H1 (cell line): ENCODE results near the gene FRY. TPM values are rescaled to one million over a fixed set of nuclear protein-coding genes. Genes with fewer than 3 reads are reported as not detected.

ENCODE experiments used
- CTCF ChIA-PET: fragments of 300-600 bp; sonication (Branson Sonifier 250); formaldehyde crosslinking; loops from one replicate; lab custom pipeline; 2021; ENCODE audit not compliant: partially characterized antibody; lab: Charles Lee
- POLR2A ChIA-PET: fragments of 300-600 bp; sonication (Branson Sonifier 250); formaldehyde crosslinking; loops from one replicate; lab custom pipeline; 2021; ENCODE audit warnings: inconsistent platforms; ENCODE audit not compliant: partially characterized antibody; lab: Charles Lee
- DNase-seq, 2 experiments: peaks; one replicate each; pipeline versions ENCODE4 v3.0.0 to v3.0.0-alpha.2; 2010 to 2022; ENCODE audit warnings: low spot score in 2 of 2, low read depth in 1 of 2, mixed read lengths in 1 of 2
- FAIRE-seq: peaks from 2 replicates; lab custom pipeline; 2011; peaks lifted over from hg19 to GRCh38; lab: Jason Lieb, UNC
- H2AFZ ChIP-seq: 2 replicates; pipeline ENCODE4 v1.8.1; 2012; ENCODE audit warnings: low read length, inconsistent platforms
- H2AK5ac ChIP-seq: 2 replicates; pipeline ENCODE4 v1.6.1; 2013; ENCODE audit warnings: low read depth, low read length
- H2BK120ac ChIP-seq: replicated peaks from 2 replicates; pipeline ENCODE3; 2013; ENCODE audit warnings: low read depth, low read length, inconsistent platforms
- H2BK12ac ChIP-seq: 2 replicates; pipeline ENCODE4 v1.6.1; 2013; ENCODE audit warnings: low read depth, low read length
- H2BK15ac ChIP-seq: 2 replicates; pipeline ENCODE4 v1.6.1; 2013; ENCODE audit warnings: low read length
- H2BK20ac ChIP-seq: 2 replicates; pipeline ENCODE4 v1.6.1; 2013; ENCODE audit warnings: low read length
- H2BK5ac ChIP-seq: 2 replicates; pipeline ENCODE4 v1.6.1; 2013; ENCODE audit warnings: low read depth, low read length
- H3K14ac ChIP-seq: 2 replicates; pipeline ENCODE4 v1.6.1; 2013; ENCODE audit warnings: inconsistent platforms; ENCODE audit not compliant: insufficient read length
- H3K18ac ChIP-seq: 2 replicates; pipeline ENCODE4 v1.6.1; 2013; ENCODE audit warnings: low read length; ENCODE audit errors: extremely low read depth
- H3K23ac ChIP-seq: 2 replicates; pipeline ENCODE4 v1.6.1; 2013; ENCODE audit warnings: inconsistent platforms; ENCODE audit not compliant: insufficient read length
- H3K23me2 ChIP-seq: 2 replicates; pipeline ENCODE4 v1.6.1; 2013; ENCODE audit warnings: low read depth, low read length
- H3K27ac ChIP-seq: 2 replicates; pipeline ENCODE4 v1.6.1; 2011; ENCODE audit warnings: low read depth, low read length, inconsistent platforms
- H3K27me3 ChIP-seq, 4 experiments: replicated peaks in 1 of 4; 1 replicate in 1 of 4; 2 replicates in 3 of 4; pipeline versions ENCODE4 v1.6.1 to v1.8.1; 2011 to 2013; ENCODE audit warnings: low read length in 3 of 4, mild to moderate bottlenecking in 3 of 4, inconsistent platforms in 2 of 4, mixed read lengths in 2 of 4, moderate library complexity in 1 of 4; ENCODE audit not compliant: control insufficient read depth in 3 of 4, insufficient read depth in 3 of 4; ENCODE audit errors: extremely low read depth in 1 of 4
- H3K36me3 ChIP-seq, 4 experiments: 2 replicates each; pipeline versions ENCODE4 v1.6.1 to v1.8.1; 2011 to 2013; ENCODE audit warnings: mild to moderate bottlenecking in 4 of 4, low read length in 3 of 4, moderate library complexity in 2 of 4, control low read depth in 1 of 4, inconsistent platforms in 1 of 4; ENCODE audit not compliant: insufficient read depth in 4 of 4, control insufficient read depth in 2 of 4
- H3K4ac ChIP-seq: replicated peaks from 2 replicates; pipeline ENCODE3; 2013; ENCODE audit warnings: low read length, low read depth, mixed read lengths, inconsistent platforms; ENCODE audit not compliant: insufficient read length
- H3K4me1 ChIP-seq, 4 experiments: replicated peaks in 1 of 4; 1 replicate in 1 of 4; 2 replicates in 3 of 4; pipeline versions ENCODE4 v1.6.1 to v1.8.1; 2011 to 2013; ENCODE audit warnings: low read length in 3 of 4, inconsistent platforms in 2 of 4, mixed read lengths in 1 of 4; ENCODE audit not compliant: insufficient read depth in 4 of 4, control insufficient read depth in 3 of 4
- H3K4me2 ChIP-seq, 2 experiments: 2 replicates each; pipeline versions ENCODE4 v1.6.1 to v1.8.1; 2011 to 2013; ENCODE audit warnings: low read depth in 2 of 2, low read length in 2 of 2, control low read depth in 1 of 2, inconsistent platforms in 1 of 2, mild to moderate bottlenecking in 1 of 2; ENCODE audit not compliant: insufficient read depth in 1 of 2
- H3K4me3 ChIP-seq, 4 experiments: fragments of 200-600, 300-600 bp in 1 of 4; sonication (generic), shearing (Covaris generic), sonication (Bioruptor Twin) in 1 of 4; 2 replicates each; pipeline versions ENCODE4 v1.5.1 to v1.8.1; 2011 to 2016; ENCODE audit warnings: low read length in 4 of 4, low read depth in 3 of 4, control low read depth in 2 of 4, inconsistent platforms in 2 of 4, mild to moderate bottlenecking in 2 of 4, mixed read lengths in 1 of 4, moderate library complexity in 1 of 4; ENCODE audit not compliant: insufficient read depth in 2 of 4; ENCODE audit errors: extremely low read depth in 1 of 4
- H3K56ac ChIP-seq: replicated peaks from 2 replicates; pipeline ENCODE3; 2013; ENCODE audit warnings: low read depth, mild to moderate bottlenecking, mixed read lengths, low read length, inconsistent platforms; ENCODE audit not compliant: insufficient read length
- H3K79me1 ChIP-seq: 2 replicates; pipeline ENCODE4 v1.6.1; 2013; ENCODE audit warnings: low read depth, low read length, control low read depth
- H3K79me2 ChIP-seq, 2 experiments: 2 replicates each; pipeline versions ENCODE4 v1.6.1 to v1.8.1; 2012 to 2013; ENCODE audit warnings: low read length in 2 of 2, mild to moderate bottlenecking in 2 of 2, inconsistent platforms in 1 of 2; ENCODE audit not compliant: insufficient read depth in 2 of 2, control insufficient read depth in 1 of 2
- H3K9ac ChIP-seq, 4 experiments: replicated peaks in 1 of 4; 1 replicate in 1 of 4; 2 replicates in 3 of 4; pipeline versions ENCODE4 v1.6.1 to v1.8.1; 2011 to 2013; ENCODE audit warnings: low read depth in 3 of 4, low read length in 3 of 4, control low read depth in 2 of 4, mild to moderate bottlenecking in 2 of 4, moderate library complexity in 2 of 4, inconsistent platforms in 1 of 4; ENCODE audit errors: extremely low read depth in 1 of 4
- H3K9me3 ChIP-seq, 2 experiments: 2 replicates each; pipeline versions ENCODE4 v1.6.1 to v1.8.1; 2012 to 2013; ENCODE audit warnings: mild to moderate bottlenecking in 2 of 2, moderate library complexity in 2 of 2, control low read depth in 1 of 2, inconsistent platforms in 1 of 2, low read depth in 1 of 2, low read length in 1 of 2, mixed read lengths in 1 of 2; ENCODE audit not compliant: insufficient read depth in 2 of 2
- H4K20me1 ChIP-seq, 2 experiments: replicated peaks in 1 of 2; 2 replicates each; pipeline versions ENCODE3 to v1.8.1; 2011 to 2013; ENCODE audit warnings: inconsistent platforms in 2 of 2, low read length in 2 of 2, mild to moderate bottlenecking in 1 of 2; ENCODE audit not compliant: insufficient read depth in 2 of 2, control insufficient read depth in 1 of 2
- H4K5ac ChIP-seq: 2 replicates; pipeline ENCODE4 v1.6.1; 2013; ENCODE audit warnings: low read length, low read depth, mixed read lengths, inconsistent platforms; ENCODE audit not compliant: insufficient read length
- H4K8ac ChIP-seq: 2 replicates; pipeline ENCODE4 v1.8.0; 2013; ENCODE audit warnings: mild to moderate bottlenecking, moderate library complexity, low read length, inconsistent platforms; ENCODE audit not compliant: insufficient read depth; ENCODE audit errors: extremely low read depth
- H4K91ac ChIP-seq: replicated peaks from 2 replicates; pipeline ENCODE3; 2013; ENCODE audit warnings: low read length, mixed read lengths, inconsistent platforms; ENCODE audit not compliant: insufficient read length
- CBX5 ChIP-seq: fragments of 300-800, 300-1000 bp; sonication (generic); IDR thresholded peaks from 2 replicates; pipeline ENCODE4 v1.7.1; 2016; ENCODE audit warnings: antibody characterized with exemption, low read length, low read depth
- CTBP2 ChIP-seq: IDR thresholded peaks from 2 replicates; pipeline ENCODE4 v1.7.0; 2011; ENCODE audit warnings: borderline replicate concordance, mild to moderate bottlenecking, moderate library complexity, mixed read lengths, low read length; ENCODE audit not compliant: insufficient read depth, insufficient read length
- EP300 ChIP-seq, 2 experiments: IDR thresholded peaks; 1 replicate in 1 of 2; 2 replicates in 1 of 2; pipeline ENCODE4 v1.6.1; 2011 to 2012; ENCODE audit warnings: low read depth in 2 of 2, low read length in 2 of 2, mild to moderate bottlenecking in 2 of 2, borderline replicate concordance in 1 of 2, inconsistent platforms in 1 of 2, moderate library complexity in 1 of 2
- GTF2F1 ChIP-seq: IDR thresholded peaks from 2 replicates; pipeline ENCODE4 v1.6.1; 2012; ENCODE audit warnings: low read depth, low read length, improper control_type of control experiment, borderline replicate concordance
- HDAC2 ChIP-seq, 2 experiments: fragments of 300-600 bp in 1 of 2; sonication (generic) in 1 of 2; IDR thresholded peaks; 2 replicates each; pipeline ENCODE4 v1.6.1; 2011 to 2012; ENCODE audit warnings: low read depth in 2 of 2, low read length in 2 of 2, mild to moderate bottlenecking in 2 of 2, moderate library complexity in 2 of 2, borderline replicate concordance in 1 of 2, inconsistent platforms in 1 of 2
- JUND ChIP-seq: IDR thresholded peaks from 2 replicates; pipeline ENCODE4 v1.6.1; 2011; ENCODE audit warnings: mild to moderate bottlenecking, improper control_type of control experiment, low read length
- KDM1A ChIP-seq: fragments of 200-600, 300-600 bp; sonication (generic); IDR thresholded peaks from 2 replicates; pipeline ENCODE4 v1.7.1; 2016; ENCODE audit warnings: mild to moderate bottlenecking, low read length, borderline replicate concordance
- RFX5 ChIP-seq: IDR thresholded peaks from 2 replicates; pipeline ENCODE4 v1.6.1; 2011; ENCODE audit warnings: low read depth, low read length, improper control_type of control experiment, borderline replicate concordance
- SIX5 ChIP-seq: IDR thresholded peaks from 2 replicates; pipeline ENCODE4 v1.6.1; 2011; ENCODE audit warnings: mild to moderate bottlenecking, low read depth, low read length
- SRF ChIP-seq: IDR thresholded peaks from 2 replicates; pipeline ENCODE4 v1.6.1; 2011; ENCODE audit warnings: mild to moderate bottlenecking, low read depth, low read length, moderate library complexity
- TCF12 ChIP-seq: IDR thresholded peaks from 2 replicates; pipeline ENCODE4 v1.6.1; 2011; ENCODE audit warnings: low read depth, mild to moderate bottlenecking, low read length
- WGBS, 2 experiments: shearing (Covaris generic) in 1 of 2; methylation state at CpG; one replicate each; pipeline versions ENCODE4 v1.1.6 to v1.1.7; 2013 to 2015; ENCODE audit warnings: low lambda C conversion rate in 2 of 2, mixed read lengths in 2 of 2, inconsistent platforms in 1 of 2, low coverage in 1 of 2, missing lambda C conversion rate in 1 of 2; ENCODE audit not compliant: insufficient replicate concordance in 2 of 2, insufficient coverage in 1 of 2, insufficient read length in 1 of 2; ENCODE audit errors: extremely low coverage in 1 of 2, missing lambda C conversion rate in 1 of 2; 5-methylcytosine and 5-hydroxymethylcytosine counted together
- polyA plus RNA-seq, 7 experiments: library from polyadenylated mRNA; depleted of rRNA in 3 of 7; stranded (reverse) in 5 of 7; unstranded in 2 of 7; fragments of >200 nt in 5 of 7; fragments of 200-250 nt in 2 of 7; gene quantifications; 1 replicate in 5 of 7; 2 replicates in 1 of 7; 4 replicates in 1 of 7; pipeline versions ENCODE4 v1.2.1 to v1.2.3, GENCODE V29; 2011 to 2013; ENCODE audit warnings: missing spikeins in 2 of 7, mixed read lengths in 2 of 7
- total RNA-seq: library from RNA; stranded (reverse); fragmentation: NEBNext Ultra II Directional; extraction: Animal tissue kit (Norgen Biotek cat#: 25700); gene quantifications from 2 replicates; pipeline ENCODE4 v1.2.1, GENCODE V29; 2021
- TF ChIP-seq, protein P1 (sequence below): IDR thresholded peaks from 2 replicates; pipeline ENCODE4 v1.6.1; 2011; ENCODE audit warnings: low read depth, mild to moderate bottlenecking, low read length; ENCODE audit not compliant: insufficient read depth

FRY gene
- total and polyA plus RNA-seq, 2 of the 8 experiments (the other 6 are each of a cell fraction or from before 2014, with no cell fraction given) = 4.3 to 9.2 TPM

GRCh38 chr13:32135056-32135390 is 103.4 kb downstream of the FRY start:
- no peak overlapping the region for H3K4me2 ChIP-seq
- H3K9me3 ChIP-seq = no peaks in the 10 kb centered on the region
- H3K27ac ChIP-seq = no peak overlapping the region
- no peak for DNase-seq
- no peak overlapping the region for H3K23ac ChIP-seq
- 89% methylated on average over 4 of the region's 4 CpGs; no CpG with 5 or more reads in 1 of the 2 experiments for WGBS, 2 experiments
- H3K36me3 ChIP-seq = 0 out of 8 replicates have a peak, but pooled peaks cover 0 to 3% (median 0%) of the 10 kb centered on the region in 4 experiments
- H3K14ac ChIP-seq = no peak overlapping the region
- H2BK20ac ChIP-seq = no peak overlapping the region
- H4K5ac ChIP-seq = no peak overlapping the region
- H3K4me3 ChIP-seq = no peak overlapping the region
- CTCF ChIA-PET = no interaction called here
- no peaks in the 10 kb centered on the region for H3K23me2 ChIP-seq
- no peak overlapping the region for H3K4ac ChIP-seq
- H2BK5ac ChIP-seq = no peak overlapping the region
- POLR2A ChIA-PET = no interaction called here
- H3K18ac ChIP-seq = no peak overlapping the region
- no peaks in the 10 kb centered on the region for H4K20me1 ChIP-seq
- TF ChIP-seq TCF12 = no peak
- TF ChIP-seq EP300 (IDR thresholded peaks at IDR 0.05; ENCODE audit: borderline replicate concordance in 1 of 2, low read depth in 2 of 2, low read length in 2 of 2) = no peak
- TF ChIP-seq HDAC2 (IDR thresholded peaks at IDR 0.05; ENCODE audit: borderline replicate concordance in 1 of 2, low read depth in 2 of 2, low read length in 2 of 2) = no peak
- no peak for TF ChIP-seq SRF
- TF ChIP-seq KDM1A = no peak
- no peak for TF ChIP-seq CTBP2
- TF ChIP-seq JUND = no peak
- no peak for TF ChIP-seq SIX5
- TF ChIP-seq CBX5 = no peak
- TF ChIP-seq, protein P1, sequence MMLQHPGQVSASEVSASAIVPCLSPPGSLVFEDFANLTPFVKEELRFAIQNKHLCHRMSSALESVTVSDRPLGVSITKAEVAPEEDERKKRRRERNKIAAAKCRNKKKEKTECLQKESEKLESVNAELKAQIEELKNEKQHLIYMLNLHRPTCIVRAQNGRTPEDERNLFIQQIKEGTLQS = no peak
- no peak for TF ChIP-seq GTF2F1
- no peak for TF ChIP-seq RFX5
- no peak overlapping the region for H2BK12ac ChIP-seq
- H3K27me3 ChIP-seq = no peaks in the 10 kb centered on the region
- H2BK15ac ChIP-seq = no peak overlapping the region
- H3K4me1 ChIP-seq = no peaks in the 10 kb centered on the region
- no peaks in the 10 kb centered on the region for H3K79me1 ChIP-seq
- H4K8ac ChIP-seq = no peak overlapping the region
- H2BK120ac ChIP-seq = no peak overlapping the region
- no peak overlapping the region for H3K56ac ChIP-seq
- no peaks in the 10 kb centered on the region for H3K79me2 ChIP-seq
- no peak overlapping the region for H3K9ac ChIP-seq
- H4K91ac ChIP-seq = no peak overlapping the region
- no peak overlapping the region for H2AFZ ChIP-seq
- no peak for FAIRE-seq
- no peak overlapping the region for H2AK5ac ChIP-seq
